PC-3 (cell line): ENCODE measurements around the gene HSD17B3. TPM values are rescaled to one million over a fixed set of nuclear protein-coding genes. Genes with fewer than 3 reads are reported as not detected.

Experiments
- ATAC-seq: fragments of 200-7000 bp; cut with Tn5 transposase; 2 replicates; pipeline ENCODE4 v1.9.1; 2020; ENCODE audit warnings: mild to moderate bottlenecking, moderate library complexity
- BruUV-seq: library from RNA; stranded (reverse); fragments of 400-500 nt; replicated peaks from 2 replicates; lab custom pipeline; 2021; lab: Mats Ljungman, UMichigan
- CTCF ChIA-PET: fragments of 300-600 bp; sonication (Branson Sonifier 250); formaldehyde crosslinking; loops from one replicate; lab custom pipeline; 2022; ENCODE audit warnings: antibody characterized with exemption; lab: Charles Lee
- POLR2A ChIA-PET: fragments of 300-600 bp; sonication (Branson Sonifier 250); formaldehyde crosslinking; loops from one replicate; lab custom pipeline; 2022; ENCODE audit warnings: antibody characterized with exemption; ENCODE audit not compliant: unreplicated experiment; lab: Charles Lee
- DNase-seq: peaks from one replicate; pipeline ENCODE4 v3.0.0-alpha.2; 2015
- H2AFZ ChIP-seq: fragments of 300-600 bp; sonication (generic); 2 replicates; pipeline ENCODE4 v1.6.0; 2016; ENCODE audit warnings: antibody characterized with exemption, low read length
- H3F3A ChIP-seq: fragments of 300-600 bp; sonication (generic); one replicate; pipeline ENCODE4 v1.6.0; 2017; ENCODE audit warnings: antibody characterized with exemption, low read length, control low read depth, mild to moderate bottlenecking; ENCODE audit not compliant: unreplicated experiment
- H3K27ac ChIP-seq: fragments of 300-600 bp; sonication (generic); 2 replicates; pipeline ENCODE4 v1.5.1; 2016; ENCODE audit warnings: mild to moderate bottlenecking, low read length
- H3K27me3 ChIP-seq: fragments of 300-600 bp; sonication (generic); 2 replicates; pipeline ENCODE4 v1.6.1; 2016; ENCODE audit warnings: low read length, mixed read lengths
- H3K36me3 ChIP-seq: fragments of 300-600 bp; sonication (generic); 2 replicates; pipeline ENCODE4 v1.6.1; 2016; ENCODE audit warnings: low read depth, mixed run types, low read length, mixed read lengths
- H3K4me1 ChIP-seq: fragments of 300-600 bp; sonication (generic); 2 replicates; pipeline ENCODE4 v1.5.1; 2016; ENCODE audit warnings: low read length; ENCODE audit not compliant: insufficient read depth
- H3K4me2 ChIP-seq: fragments of 300-600 bp; sonication (generic); 2 replicates; pipeline ENCODE4 v1.6.0; 2016; ENCODE audit warnings: low read length
- H3K4me3 ChIP-seq: fragments of 300-600 bp; sonication (generic); 2 replicates; pipeline ENCODE4 v1.5.1; 2016; ENCODE audit warnings: mild to moderate bottlenecking, low read length, mixed read lengths
- H3K79me2 ChIP-seq: fragments of 300-600 bp; sonication (generic); 2 replicates; pipeline ENCODE4 v1.6.1; 2017; ENCODE audit warnings: low read length, mixed read lengths
- H3K9ac ChIP-seq: fragments of 300-600 bp; sonication (generic); 2 replicates; pipeline ENCODE4 v1.6.0; 2016; ENCODE audit warnings: mild to moderate bottlenecking, low read length
- H3K9me2 ChIP-seq: fragments of 300-600 bp; sonication (generic); replicated peaks from 2 replicates; pipeline ENCODE4 v1.6.1; 2016; ENCODE audit warnings: mixed run types, low read length, mixed read lengths
- H3K9me3 ChIP-seq: fragments of 300-600 bp; sonication (generic); 2 replicates; pipeline ENCODE4 v1.6.1; 2016; ENCODE audit warnings: low read length, mixed read lengths
- H4K20me1 ChIP-seq: fragments of 300-600 bp; sonication (generic); 2 replicates; pipeline ENCODE4 v1.6.1; 2016; ENCODE audit warnings: low read length, mixed read lengths
- CTCF ChIP-seq: fragments of 300-600 bp; sonication (generic); conservative IDR thresholded peaks from 2 replicates; pipeline ENCODE4 v1.5.1; 2017; ENCODE audit warnings: antibody characterized with exemption, low read depth, mild to moderate bottlenecking, low read length
- EZH2 ChIP-seq: fragments of 300-600 bp; sonication (generic); IDR thresholded peaks from one replicate; pipeline ENCODE4 v1.6.1; 2017; ENCODE audit warnings: antibody characterized with exemption, mild to moderate bottlenecking, low read length; ENCODE audit not compliant: unreplicated experiment
- EZH2phosphoT487 ChIP-seq: fragments of 300-600 bp; sonication (generic); IDR thresholded peaks from 2 replicates; pipeline ENCODE4 v1.6.1; 2018; ENCODE audit warnings: mild to moderate bottlenecking, antibody characterized with exemption, low read length, borderline replicate concordance
- intact Hi-C: fragments of 100-400 bp; cut with micrococcal nuclease; formaldehyde crosslinking; loops from 2 replicates; pipeline ENCODE4 v1.9.0; 2023
- total RNA-seq: library from RNA; depleted of rRNA; stranded (reverse); fragments of >200 nt; gene quantifications from 2 replicates; pipeline ENCODE4 v1.2.3, GENCODE V29; 2014

HSD17B3 gene
- total RNA-seq, 1 experiment from 2014 or later = 0.26 TPM

GRCh38 chr9:96217754-96218693 is 84.0 kb downstream of the HSD17B3 start:
- Histone ChIP-seq H3K4me2 (peak overlapping the region; percentile 86), H3K27ac (no peak overlapping the region), H3F3A (no peaks in the 10 kb centered on the region), H3K4me1 (no peaks in the 10 kb centered on the region), H3K4me3 (peak overlapping the region; percentile 62), H3K27me3 (no peaks in the 10 kb centered on the region), H3K9me3 (no peaks in the 10 kb centered on the region), H2AFZ (peak overlapping the region; percentile 78), H3K9me2 (no peaks in the 10 kb centered on the region), H3K79me2 (no peaks in the 10 kb centered on the region), H3K36me3 (no peaks in the 10 kb centered on the region), H3K9ac (no peak overlapping the region), H4K20me1 (no peaks in the 10 kb centered on the region)
- intact Hi-C loops = loop anchor here (5.0 to 10.0 kb wide), 3 partner anchors 491 to 953 kb away; no protein-coding TSS in a partner anchor
- TF ChIP-seq EZH2 = no peak
- TF ChIP-seq CTCF = peak; percentile 87
- ChIA-PET POLR2A (no interaction called here), CTCF (interaction anchor here (0.6 to 0.7 kb wide), 2 partner anchors 127 to 149 kb away, joined by 4 read pairs; no protein-coding TSS in a partner anchor)
- DNase-seq = peak; percentile 67
- BruUV-seq = no TSS peak
- ATAC-seq = peak; percentile 93

GRCh38 chr9:96217294-96217707 is 84.7 kb downstream of the HSD17B3 start:
- Histone ChIP-seq H3K4me1 (no peaks in the 10 kb centered on the region), H3K27ac (no peak overlapping the region), H3K9me3 (no peaks in the 10 kb centered on the region), H3K36me3 (no peaks in the 10 kb centered on the region), H3K9me2 (no peaks in the 10 kb centered on the region), H3K4me2 (no peak overlapping the region), H3K9ac (no peak overlapping the region), H2AFZ (no peak overlapping the region), H3K27me3 (no peaks in the 10 kb centered on the region), H4K20me1 (no peaks in the 10 kb centered on the region), H3F3A (no peaks in the 10 kb centered on the region), H3K4me3 (no peak overlapping the region), H3K79me2 (no peaks in the 10 kb centered on the region)
- DNase-seq (no peak), ATAC-seq (no peak)
- TF ChIP-seq EZH2 (no peak), EZH2phosphoT487 (no peak), CTCF (no peak)
- POLR2A ChIA-PET = no interaction called here
- CTCF ChIA-PET = interaction anchor here (0.6 to 0.7 kb wide), 2 partner anchors 127 to 150 kb away, joined by 4 read pairs; no protein-coding TSS in a partner anchor
- BruUV-seq = no TSS peak
- intact Hi-C loops = loop anchor here (5.0 to 10.0 kb wide), 3 partner anchors 490 to 952 kb away; no protein-coding TSS in a partner anchor

GRCh38 chr9:96216583-96216982 is 85.4 kb downstream of the HSD17B3 start:
- intact Hi-C loops = loop anchor here (5.0 to 10.0 kb wide), 3 partner anchors 489 to 952 kb away; no protein-coding TSS in a partner anchor
- H3K79me2 ChIP-seq = no peaks in the 10 kb centered on the region
- TF ChIP-seq CTCF = no peak
- no peak for TF ChIP-seq EZH2phosphoT487
- TF ChIP-seq EZH2 = no peak
- no peak overlapping the region for H3K27ac ChIP-seq
- no peaks in the 10 kb centered on the region for H3K9me3 ChIP-seq
- no peak overlapping the region for H3K4me2 ChIP-seq
- no peak overlapping the region for H2AFZ ChIP-seq
- no peaks in the 10 kb centered on the region for H4K20me1 ChIP-seq
- POLR2A ChIA-PET = no interaction called here
- no peaks in the 10 kb centered on the region for H3F3A ChIP-seq
- no peaks in the 10 kb centered on the region for H3K36me3 ChIP-seq
- DNase-seq = no peak
- no peak overlapping the region for H3K9ac ChIP-seq
- no peaks in the 10 kb centered on the region for H3K27me3 ChIP-seq
- H3K4me1 ChIP-seq = no peaks in the 10 kb centered on the region
- ATAC-seq = no peak
- no peak overlapping the region for H3K4me3 ChIP-seq
- no TSS peak for BruUV-seq
- CTCF ChIA-PET = no interaction called here
- H3K9me2 ChIP-seq = no peaks in the 10 kb centered on the region
